GM23338 (cell line): ENCODE results near the gene ANO1. TPM values are rescaled to one million over a fixed set of nuclear protein-coding genes. Genes with fewer than 3 reads are reported as not detected.

Experiments
- ATAC-seq: fragments of 200-7000 bp; cut with Tn5 transposase; 3 replicates; pipeline ENCODE4 v1.9.1; 2020
- DNase-seq: peaks from one replicate; pipeline ENCODE4 v3.0.0-alpha.2; 2015; ENCODE audit warnings: low spot score
- H2AFZ ChIP-seq: fragments of 200-600 bp; sonication (generic); 2 replicates; pipeline ENCODE4 v1.8.0; 2016; ENCODE audit warnings: antibody characterized with exemption, mild to moderate bottlenecking, moderate library complexity
- H3F3A ChIP-seq: fragments of 200-600 bp; sonication (generic); replicated peaks from 2 replicates; pipeline ENCODE4 v1.8.0; 2017; ENCODE audit warnings: antibody characterized with exemption, mixed run types, low read depth
- H3K27ac ChIP-seq: fragments of 200-600 bp; sonication (generic); 2 replicates; pipeline ENCODE4 v1.6.1; 2016; ENCODE audit warnings: low read depth
- H3K27me3 ChIP-seq: fragments of 200-600 bp; sonication (generic); 2 replicates; pipeline ENCODE4 v1.8.0; 2016; ENCODE audit warnings: mild to moderate bottlenecking, mixed run types, moderate library complexity; ENCODE audit not compliant: insufficient read depth
- H3K36me3 ChIP-seq: fragments of 200-600 bp; sonication (generic); 2 replicates; pipeline ENCODE4 v1.8.0; 2016; ENCODE audit warnings: mild to moderate bottlenecking; ENCODE audit not compliant: insufficient read depth
- H3K4me1 ChIP-seq: fragments of 200-600 bp; sonication (generic); 2 replicates; pipeline ENCODE4 v1.8.0; 2016; ENCODE audit warnings: mild to moderate bottlenecking, moderate library complexity; ENCODE audit not compliant: insufficient read depth
- H3K4me2 ChIP-seq: fragments of 200-600 bp; sonication (generic); 2 replicates; pipeline ENCODE4 v1.7.1; 2017; ENCODE audit warnings: mixed run types
- H3K4me3 ChIP-seq: fragments of 200-600 bp; sonication (generic); 2 replicates; pipeline ENCODE4 v1.6.1; 2016; ENCODE audit warnings: mixed run types
- H3K79me2 ChIP-seq: fragments of 200-600 bp; sonication (generic); replicated peaks from 2 replicates; pipeline ENCODE4 v1.8.0; 2017; ENCODE audit warnings: mild to moderate bottlenecking; ENCODE audit not compliant: insufficient read depth
- H3K9me2 ChIP-seq: fragments of 200-600 bp; sonication (generic); 2 replicates; pipeline ENCODE4 v1.8.0; 2017; ENCODE audit not compliant: insufficient read depth
- H4K20me1 ChIP-seq: fragments of 200-600 bp; sonication (generic); replicated peaks from 2 replicates; pipeline ENCODE4 v1.8.0; 2017; ENCODE audit warnings: mild to moderate bottlenecking; ENCODE audit not compliant: insufficient read depth
- H3K27ac Mint-ChIP-seq: 2 replicates; pipeline ENCODE4 v1.8.0; 2020; ENCODE audit warnings: inconsistent platforms, mild to moderate bottlenecking, moderate library complexity, mixed read lengths
- H3K27me3 Mint-ChIP-seq: 3 replicates; pipeline ENCODE4 v1.8.0; 2022; ENCODE audit warnings: low read depth, mild to moderate bottlenecking, moderate library complexity, mixed read lengths, inconsistent platforms; ENCODE audit not compliant: insufficient read depth, poor library complexity
- H3K36me3 Mint-ChIP-seq: 3 replicates; pipeline ENCODE4 v1.8.0; 2021; ENCODE audit warnings: low read depth, mild to moderate bottlenecking, inconsistent platforms, moderate library complexity, mixed read lengths
- H3K4me1 Mint-ChIP-seq: 3 replicates; pipeline ENCODE4 v1.8.0; 2020; ENCODE audit warnings: mild to moderate bottlenecking, inconsistent platforms, mixed read lengths
- H3K4me3 Mint-ChIP-seq: 3 replicates; pipeline ENCODE4 v1.8.0; 2021; ENCODE audit warnings: moderate library complexity, mild to moderate bottlenecking, inconsistent platforms, mixed read lengths
- H3K9me3 Mint-ChIP-seq: 3 replicates; pipeline ENCODE4 v1.8.0; 2020; ENCODE audit warnings: moderate library complexity, mild to moderate bottlenecking, inconsistent platforms, mixed read lengths
- CREB1 ChIP-seq: fragments of 250-450 bp; sonication (Bioruptor Pico); IDR thresholded peaks from 2 replicates; pipeline ENCODE4 v1.5.0; 2020; ENCODE audit warnings: low read depth, mild to moderate bottlenecking, moderate library complexity
- CTCF ChIP-seq, 2 experiments: fragments of 200-600 bp in 1 of 2; sonication (generic) in 1 of 2; conservative IDR thresholded peaks; 2 replicates each; pipeline versions ENCODE4 v1.5.1 to v1.6.1; 2016 to 2017; ENCODE audit warnings: antibody characterized with exemption in 2 of 2, low read depth in 2 of 2, mild to moderate bottlenecking in 2 of 2, moderate library complexity in 1 of 2
- ETS1 ChIP-seq: IDR thresholded peaks from 2 replicates; pipeline ENCODE4 v1.6.1; 2016; ENCODE audit warnings: antibody characterized with exemption
- EZH2 ChIP-seq: fragments of 200-600 bp; sonication (generic); IDR thresholded peaks from one replicate; pipeline ENCODE4 v1.8.0; 2017; ENCODE audit warnings: antibody characterized with exemption, mild to moderate bottlenecking, low read depth; ENCODE audit not compliant: unreplicated experiment
- EZH2phosphoT487 ChIP-seq: fragments of 200-600 bp; sonication (generic); IDR thresholded peaks from one replicate; pipeline ENCODE4 v1.8.1; 2018; ENCODE audit warnings: antibody characterized with exemption; ENCODE audit not compliant: unreplicated experiment
- JUNB ChIP-seq: IDR thresholded peaks from one replicate; pipeline ENCODE4 v1.6.1; 2016; ENCODE audit warnings: antibody characterized with exemption; ENCODE audit not compliant: unreplicated experiment
- NANOG ChIP-seq: IDR thresholded peaks from 2 replicates; pipeline ENCODE4 v1.6.1; 2016; ENCODE audit warnings: antibody characterized with exemption, borderline replicate concordance
- POLR2AphosphoS5 ChIP-seq: IDR thresholded peaks from 2 replicates; pipeline ENCODE4 v1.6.1; 2016; ENCODE audit warnings: antibody characterized with exemption, low read depth
- REST ChIP-seq: IDR thresholded peaks from one replicate; pipeline ENCODE4 v1.6.1; 2018; ENCODE audit warnings: antibody characterized with exemption; ENCODE audit not compliant: unreplicated experiment
- STAT1 ChIP-seq: IDR thresholded peaks from one replicate; pipeline ENCODE4 v1.6.1; 2016; ENCODE audit warnings: antibody characterized with exemption; ENCODE audit not compliant: unreplicated experiment
- ZNF114 ChIP-seq: fragments of 250-450 bp; sonication (Bioruptor Pico); IDR thresholded peaks from 2 replicates; pipeline ENCODE4 v1.5.0; 2020; ENCODE audit warnings: mild to moderate bottlenecking, moderate library complexity
- ZNF331 ChIP-seq: fragments of 250-450 bp; sonication (Bioruptor Pico); IDR thresholded peaks from 2 replicates; pipeline ENCODE4 v1.5.0; 2020; ENCODE audit warnings: low read depth, mild to moderate bottlenecking, moderate library complexity
- ZNF462 ChIP-seq: fragments of 250-450 bp; sonication (Bioruptor Pico); IDR thresholded peaks from 2 replicates; pipeline ENCODE4 v1.5.0; 2020; ENCODE audit warnings: mild to moderate bottlenecking, moderate library complexity
- polyA plus RNA-seq: library from polyadenylated mRNA; unstranded; fragments of >200 nt; fragmentation: Nextera tagmentation; extraction: Ambion mirVana; gene quantifications from 2 replicates; pipeline ENCODE4 v1.2.1, GENCODE V29; 2016
- total RNA-seq: library from RNA; depleted of rRNA; stranded (reverse); fragments of >200 nt; shearing (Covaris generic); gene quantifications from 2 replicates; pipeline ENCODE4 v1.2.3, GENCODE V29; 2014

ANO1 gene
- total and polyA plus RNA-seq, 2 experiments from 2014 or later = 1.4 to 3.4 TPM

- Histone ChIP-seq H3K4me1 (peaks cover 13% of the 10 kb centered on the region), H3F3A (peaks cover under 1% of the 10 kb centered on the region; the same call in 1 of the 2 replicates), H3K4me3 (no peak overlapping the region), H3K79me2 (no peaks in the 10 kb centered on the region), H3K9me2 (no peaks in the 10 kb centered on the region), H3K27me3 (0 out of 2 replicates have a peak, but pooled peaks cover 8% of the 10 kb centered on the region), H3K36me3 (no peaks in the 10 kb centered on the region), H2AFZ (no peak overlapping the region), H4K20me1 (no peaks in the 10 kb centered on the region), H3K4me2 (no peak overlapping the region), H3K27ac (no peak overlapping the region)
- H3K36me3 Mint-ChIP-seq = no peaks in the 10 kb centered on the region
- no peak for ATAC-seq
- no peak overlapping the region for H3K27ac Mint-ChIP-seq
- peaks cover 8% of the 10 kb centered on the region for H3K27me3 Mint-ChIP-seq
- no peaks in the 10 kb centered on the region; the same call in 2 of the 3 replicates for H3K9me3 Mint-ChIP-seq
- H3K4me3 Mint-ChIP-seq = no peak overlapping the region
- H3K4me1 Mint-ChIP-seq = peaks cover 38% of the 10 kb centered on the region
- no peak for TF ChIP-seq STAT1
- TF ChIP-seq ETS1 = no peak
- no peak for TF ChIP-seq EZH2phosphoT487
- TF ChIP-seq ZNF462 = no peak
- no peak for TF ChIP-seq ZNF331 (CRISPR knock-in tag)
- TF ChIP-seq CREB1 (CRISPR knock-in tag) = no peak
- TF ChIP-seq CTCF (conservative IDR thresholded peaks at IDR 0.05; ENCODE audit: low read depth in 2 of 2) = no peak
- TF ChIP-seq ZNF114 (CRISPR knock-in tag) = no peak
- TF ChIP-seq JUNB = no peak
- TF ChIP-seq POLR2AphosphoS5 = no peak
- no peak for TF ChIP-seq REST
- TF ChIP-seq NANOG = no peak
- no peak for TF ChIP-seq EZH2
- no peak for DNase-seq
These were observed 11.1 kb upstream of the ANO1 start for GRCh38 chr11:70067036-70067435.
